ENCODE measurements around the gene MEGF6.

GRCh38 chr1:3590951-3591865, 20.1 kb downstream of the MEGF6 start:
- TF ChIP-seq, protein P1, sequence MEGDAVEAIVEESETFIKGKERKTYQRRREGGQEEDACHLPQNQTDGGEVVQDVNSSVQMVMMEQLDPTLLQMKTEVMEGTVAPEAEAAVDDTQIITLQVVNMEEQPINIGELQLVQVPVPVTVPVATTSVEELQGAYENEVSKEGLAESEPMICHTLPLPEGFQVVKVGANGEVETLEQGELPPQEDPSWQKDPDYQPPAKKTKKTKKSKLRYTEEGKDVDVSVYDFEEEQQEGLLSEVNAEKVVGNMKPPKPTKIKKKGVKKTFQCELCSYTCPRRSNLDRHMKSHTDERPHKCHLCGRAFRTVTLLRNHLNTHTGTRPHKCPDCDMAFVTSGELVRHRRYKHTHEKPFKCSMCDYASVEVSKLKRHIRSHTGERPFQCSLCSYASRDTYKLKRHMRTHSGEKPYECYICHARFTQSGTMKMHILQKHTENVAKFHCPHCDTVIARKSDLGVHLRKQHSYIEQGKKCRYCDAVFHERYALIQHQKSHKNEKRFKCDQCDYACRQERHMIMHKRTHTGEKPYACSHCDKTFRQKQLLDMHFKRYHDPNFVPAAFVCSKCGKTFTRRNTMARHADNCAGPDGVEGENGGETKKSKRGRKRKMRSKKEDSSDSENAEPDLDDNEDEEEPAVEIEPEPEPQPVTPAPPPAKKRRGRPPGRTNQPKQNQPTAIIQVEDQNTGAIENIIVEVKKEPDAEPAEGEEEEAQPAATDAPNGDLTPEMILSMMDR (conservative IDR thresholded peaks at IDR 0.05) = no peak; the same call in 1 of the 2 replicates
- no peak for TF ChIP-seq EZH2 (IDR thresholded peaks at IDR 0.05; ENCODE audit: low read depth)

All from PC-9 (cell line).